Measurements from ENCODE around the gene PRSS2.
"Not testable (repeated sequence)": the region's sequence is repeated elsewhere in the genome, so short reads cannot be mapped to it uniquely, and the experiment has no call there.

Gene PRSS2

GRCh38 chr7:142739923-142740492, 30.8 kb upstream of the PRSS2 start:
- H2AFZ ChIP-seq (ENCODE audit: insufficient read depth, low read length, poor library complexity): no peak overlapping the region
- H4K8ac ChIP-seq (ENCODE audit: low read depth, low read length): no peak overlapping the region
- H3K18ac ChIP-seq (ENCODE audit: low read length): no peak overlapping the region
- no peak overlapping the region for H3K4me3 ChIP-seq (ENCODE audit: low read depth, low read length)
- H3K4me1 ChIP-seq (ENCODE audit: control insufficient read depth in 1 of 2, insufficient read depth in 2 of 2, low read length in 2 of 2): no peaks in the 10 kb centered on the region
- H3K9me3 ChIP-seq (ENCODE audit: insufficient read depth, low read depth, low read length): no peaks in the 10 kb centered on the region
- H3K27me3 ChIP-seq (ENCODE audit: insufficient read depth, low read length): no peaks in the 10 kb centered on the region
- no peak overlapping the region for H2BK12ac ChIP-seq (ENCODE audit: low read length)
- no peak overlapping the region for H4K91ac ChIP-seq (ENCODE audit: low read depth, low read length)
- no CpG with 5 or more reads among the region's 2 CpGs for WGBS (ENCODE audit: extremely low coverage, insufficient coverage, insufficient read length)
- no peak for DNase-seq
- no peak overlapping the region for H2BK120ac ChIP-seq (ENCODE audit: insufficient read depth, low read length, poor library complexity)
- H3K79me2 ChIP-seq (ENCODE audit: control insufficient read depth, insufficient read depth, low read length, poor library complexity): no peaks in the 10 kb centered on the region
- no peak overlapping the region for H4K12ac ChIP-seq (ENCODE audit: low read depth, low read length)
- no peak overlapping the region for H3K23ac ChIP-seq (ENCODE audit: low read length)
- H3K27ac ChIP-seq (ENCODE audit: low read depth, low read length): no peak overlapping the region
- no peak overlapping the region for H3K9ac ChIP-seq (ENCODE audit: low read length)
- no peak overlapping the region for H3K14ac ChIP-seq (ENCODE audit: low read length)
- no peaks in the 10 kb centered on the region for H3K79me1 ChIP-seq (ENCODE audit: low read length)
- no peak overlapping the region for H3K4ac ChIP-seq (ENCODE audit: low read depth, low read length)
- no peak overlapping the region for H2BK5ac ChIP-seq (ENCODE audit: low read depth, low read length, poor library complexity)
- H3K4me2 ChIP-seq (ENCODE audit: low read length): no peak overlapping the region
- H3K36me3 ChIP-seq (ENCODE audit: control insufficient read depth in 1 of 2, insufficient read depth in 2 of 2, low read length in 2 of 2): no peaks in the 10 kb centered on the region
- H2AK5ac ChIP-seq (ENCODE audit: low read length): no peak overlapping the region

GRCh38 chr7:142740786-142741185, 30.0 kb upstream of the PRSS2 start:
- DNase-seq: no peak

GRCh38 chr7:142741932-142742331, 28.8 kb upstream of the PRSS2 start:
- not testable (repeated sequence) for H3K27ac ChIP-seq (ENCODE audit: low read depth, low read length); H3K4me2 ChIP-seq (ENCODE audit: low read length); H3K4ac ChIP-seq (ENCODE audit: low read depth, low read length); H4K8ac ChIP-seq (ENCODE audit: low read depth, low read length); H3K9ac ChIP-seq (ENCODE audit: low read length); H3K23ac ChIP-seq (ENCODE audit: low read length); H3K79me2 ChIP-seq (ENCODE audit: control insufficient read depth, insufficient read depth, low read length, poor library complexity); H2AK5ac ChIP-seq (ENCODE audit: low read length); H3K79me1 ChIP-seq (ENCODE audit: low read length); H3K36me3 ChIP-seq (ENCODE audit: control insufficient read depth in 1 of 2, insufficient read depth in 2 of 2, low read length in 2 of 2); H3K4me1 ChIP-seq (ENCODE audit: control insufficient read depth in 1 of 2, insufficient read depth in 2 of 2, low read length in 2 of 2); H3K4me3 ChIP-seq (ENCODE audit: low read depth, low read length); H2BK120ac ChIP-seq (ENCODE audit: insufficient read depth, low read length, poor library complexity); H2BK12ac ChIP-seq (ENCODE audit: low read length); H3K18ac ChIP-seq (ENCODE audit: low read length); H3K27me3 ChIP-seq (ENCODE audit: insufficient read depth, low read length); H2AFZ ChIP-seq (ENCODE audit: insufficient read depth, low read length, poor library complexity); H4K91ac ChIP-seq (ENCODE audit: low read depth, low read length); H4K12ac ChIP-seq (ENCODE audit: low read depth, low read length); H2BK5ac ChIP-seq (ENCODE audit: low read depth, low read length, poor library complexity); H3K14ac ChIP-seq (ENCODE audit: low read length); DNase-seq; H3K9me3 ChIP-seq (ENCODE audit: insufficient read depth, low read depth, low read length)

More at GRCh38 chr7:142740786-142741185, 30.0 kb upstream of the PRSS2 start:
- H3K79me2 ChIP-seq (ENCODE audit: control insufficient read depth, insufficient read depth, low read length, poor library complexity): no peaks in the 10 kb centered on the region
- H2AK5ac ChIP-seq (ENCODE audit: low read length): no peak overlapping the region
- no peak overlapping the region for H4K12ac ChIP-seq (ENCODE audit: low read depth, low read length)
- H3K27ac ChIP-seq (ENCODE audit: low read depth, low read length): no peak overlapping the region
- no peak overlapping the region for H3K9ac ChIP-seq (ENCODE audit: low read length)
- no peak overlapping the region for H2BK12ac ChIP-seq (ENCODE audit: low read length)
- H3K4ac ChIP-seq (ENCODE audit: low read depth, low read length): no peak overlapping the region
- no peak overlapping the region for H2BK120ac ChIP-seq (ENCODE audit: insufficient read depth, low read length, poor library complexity)
- H3K23ac ChIP-seq (ENCODE audit: low read length): no peak overlapping the region
- no CpG with 5 or more reads among the region's 5 CpGs for WGBS (ENCODE audit: extremely low coverage, insufficient coverage, insufficient read length)
- no peak overlapping the region for H4K91ac ChIP-seq (ENCODE audit: low read depth, low read length)
- H4K8ac ChIP-seq (ENCODE audit: low read depth, low read length): no peak overlapping the region
- H2AFZ ChIP-seq (ENCODE audit: insufficient read depth, low read length, poor library complexity): no peak overlapping the region
- no peaks in the 10 kb centered on the region for H3K9me3 ChIP-seq (ENCODE audit: insufficient read depth, low read depth, low read length)
- H3K36me3 ChIP-seq (ENCODE audit: control insufficient read depth in 1 of 2, insufficient read depth in 2 of 2, low read length in 2 of 2): no peaks in the 10 kb centered on the region
- no peak overlapping the region for H2BK5ac ChIP-seq (ENCODE audit: low read depth, low read length, poor library complexity)
- H3K27me3 ChIP-seq (ENCODE audit: insufficient read depth, low read length): no peaks in the 10 kb centered on the region
- H3K4me3 ChIP-seq (ENCODE audit: low read depth, low read length): no peak overlapping the region
- H3K18ac ChIP-seq (ENCODE audit: low read length): no peak overlapping the region
- H3K4me1 ChIP-seq (ENCODE audit: control insufficient read depth in 1 of 2, insufficient read depth in 2 of 2, low read length in 2 of 2): no peaks in the 10 kb centered on the region
- no peak overlapping the region for H3K4me2 ChIP-seq (ENCODE audit: low read length)
- no peak overlapping the region for H3K14ac ChIP-seq (ENCODE audit: low read length)
- H3K79me1 ChIP-seq (ENCODE audit: low read length): no peaks in the 10 kb centered on the region

- WGBS (ENCODE audit: extremely low coverage, insufficient coverage, insufficient read length): no CpG with 5 or more reads among the region's 1 CpG
- Histone ChIP-seq H3K4me1 (ENCODE audit: control insufficient read depth in 1 of 2, insufficient read depth in 2 of 2, low read length in 2 of 2) (no peaks in the 10 kb centered on the region), H2AK5ac (ENCODE audit: low read length) (no peak overlapping the region), H2AFZ (ENCODE audit: insufficient read depth, low read length, poor library complexity) (no peak overlapping the region), H3K27ac (ENCODE audit: low read depth, low read length) (no peak overlapping the region), H4K12ac (ENCODE audit: low read depth, low read length) (no peak overlapping the region), H3K79me1 (ENCODE audit: low read length) (no peaks in the 10 kb centered on the region), H4K8ac (ENCODE audit: low read depth, low read length) (no peak overlapping the region), H3K4me2 (ENCODE audit: low read length) (no peak overlapping the region), H3K23ac (ENCODE audit: low read length) (no peak overlapping the region), H3K36me3 (ENCODE audit: control insufficient read depth in 1 of 2, insufficient read depth in 2 of 2, low read length in 2 of 2) (no peaks in the 10 kb centered on the region), H2BK120ac (ENCODE audit: insufficient read depth, low read length, poor library complexity) (no peak overlapping the region), H3K4ac (ENCODE audit: low read depth, low read length) (no peak overlapping the region), H3K4me3 (ENCODE audit: low read depth, low read length) (no peak overlapping the region), H3K27me3 (ENCODE audit: insufficient read depth, low read length) (no peaks in the 10 kb centered on the region), H3K18ac (ENCODE audit: low read length) (no peak overlapping the region), H3K9me3 (ENCODE audit: insufficient read depth, low read depth, low read length) (peaks cover 3% of the 10 kb centered on the region), H3K79me2 (ENCODE audit: control insufficient read depth, insufficient read depth, low read length, poor library complexity) (no peaks in the 10 kb centered on the region), H3K9ac (ENCODE audit: low read length) (no peak overlapping the region), H2BK5ac (ENCODE audit: low read depth, low read length, poor library complexity) (no peak overlapping the region), H4K91ac (ENCODE audit: low read depth, low read length) (no peak overlapping the region), H3K14ac (ENCODE audit: low read length) (no peak overlapping the region), H2BK12ac (ENCODE audit: low read length) (no peak overlapping the region)
- DNase-seq: no peak
Measured at GRCh38 chr7:142745091-142745635, 25.6 kb upstream of the PRSS2 start.

All from trophoblast cell (in vitro differentiated cells and primary cell).